ENCODE measurements around the gene WASL.

Gene WASL

GRCh38 chr7:123681561-123681960, 67.2 kb downstream of the WASL start:
- no peak for DNase-seq
- Mint-ChIP-seq H3K27me3 (ENCODE audit: low read depth, poor library complexity) (no peaks in the 10 kb centered on the region), H3K27ac (no peak overlapping the region)

GRCh38 chr7:123680580-123680979, 68.2 kb downstream of the WASL start:
- no peaks in the 10 kb centered on the region for H3K9me3 Mint-ChIP-seq
- H3K27me3 Mint-ChIP-seq (ENCODE audit: low read depth, poor library complexity): no peaks in the 10 kb centered on the region
- H3K27ac Mint-ChIP-seq: no peak overlapping the region
- no peaks in the 10 kb centered on the region for H3K4me1 Mint-ChIP-seq
- TF ChIP-seq CTCF (IDR thresholded peaks at IDR 0.05): no peak
- DNase-seq: no peak
- H3K36me3 Mint-ChIP-seq (ENCODE audit: low read depth): peaks cover 38% of the 10 kb centered on the region
- no peak overlapping the region for H3K4me3 Mint-ChIP-seq

More at GRCh38 chr7:123681561-123681960, 67.2 kb downstream of the WASL start:
- Mint-ChIP-seq H3K4me3 (no peak overlapping the region), H3K4me1 (no peaks in the 10 kb centered on the region), H3K9me3 (no peaks in the 10 kb centered on the region), H3K36me3 (ENCODE audit: low read depth) (peaks cover 38% of the 10 kb centered on the region)
- TF ChIP-seq CTCF (IDR thresholded peaks at IDR 0.05): no peak

- H3K27me3 Mint-ChIP-seq (ENCODE audit: low read depth, poor library complexity): no peaks in the 10 kb centered on the region
- H3K9me3 Mint-ChIP-seq: no peaks in the 10 kb centered on the region
- no peak for TF ChIP-seq CTCF (IDR thresholded peaks at IDR 0.05)
- DNase-seq: no peak
- no peak overlapping the region for H3K4me3 Mint-ChIP-seq
- H3K27ac Mint-ChIP-seq: no peak overlapping the region
- H3K4me1 Mint-ChIP-seq: peaks cover 4% of the 10 kb centered on the region
- peaks cover 30% of the 10 kb centered on the region for H3K36me3 Mint-ChIP-seq (ENCODE audit: low read depth)
Measured at GRCh38 chr7:123679614-123680013, 69.2 kb downstream of the WASL start.

GRCh38 chr7:123677061-123677715, 71.6 kb downstream of the WASL start:
- H3K27me3 Mint-ChIP-seq (ENCODE audit: low read depth, poor library complexity): no peaks in the 10 kb centered on the region
- H3K9me3 Mint-ChIP-seq: no peaks in the 10 kb centered on the region
- no peak for TF ChIP-seq CTCF (IDR thresholded peaks at IDR 0.05)
- H3K27ac Mint-ChIP-seq: no peak overlapping the region
- no peak overlapping the region for H3K4me3 Mint-ChIP-seq
- H3K36me3 Mint-ChIP-seq (ENCODE audit: low read depth): peaks cover 21% of the 10 kb centered on the region
- DNase-seq: no peak
- peaks cover 20% of the 10 kb centered on the region for H3K4me1 Mint-ChIP-seq

- no peak overlapping the region for H3K27ac Mint-ChIP-seq
- TF ChIP-seq CTCF (IDR thresholded peaks at IDR 0.05): no peak
Measured at GRCh38 chr7:123675181-123675473, 73.7 kb downstream of the WASL start.

GRCh38 chr7:123674399-123675180, 74.2 kb downstream of the WASL start:
- peaks cover 20% of the 10 kb centered on the region for H3K4me1 Mint-ChIP-seq

More at GRCh38 chr7:123675181-123675473, 73.7 kb downstream of the WASL start:
- H3K4me3 Mint-ChIP-seq: no peak overlapping the region
- H3K27me3 Mint-ChIP-seq (ENCODE audit: low read depth, poor library complexity): no peaks in the 10 kb centered on the region
- H3K9me3 Mint-ChIP-seq: no peaks in the 10 kb centered on the region
- H3K4me1 Mint-ChIP-seq: peaks cover 20% of the 10 kb centered on the region
- no peak for DNase-seq
- H3K36me3 Mint-ChIP-seq (ENCODE audit: low read depth): peaks cover 14% of the 10 kb centered on the region

More at GRCh38 chr7:123674399-123675180, 74.2 kb downstream of the WASL start:
- Mint-ChIP-seq H3K27ac (peak overlapping the region; percentile 33), H3K9me3 (no peaks in the 10 kb centered on the region), H3K27me3 (ENCODE audit: low read depth, poor library complexity) (no peaks in the 10 kb centered on the region), H3K4me3 (no peak overlapping the region), H3K36me3 (ENCODE audit: low read depth) (peaks cover 8% of the 10 kb centered on the region)
- no peak for DNase-seq
- TF ChIP-seq CTCF (IDR thresholded peaks at IDR 0.05): no peak

All from nephron progenitor cell (in vitro differentiated cells).